SU-DHL-6 (cell line): ENCODE data around the gene IP6K3.

Experiments used
- EZH2phosphoT487 ChIP-seq: fragments of 200-600 bp; sonication (generic), shearing (Covaris generic); conservative IDR thresholded peaks from 2 replicates; pipeline ENCODE4 v1.6.1; 2018; ENCODE audit warnings: mild to moderate bottlenecking, antibody characterized with exemption, low read length, moderate library complexity, mixed read lengths
- TF ChIP-seq, protein P1 (sequence below): fragments of 200-600 bp; sonication (generic); IDR thresholded peaks from one replicate; pipeline ENCODE4 v1.5.1; 2017; ENCODE audit warnings: antibody characterized with exemption, mild to moderate bottlenecking, low read length, moderate library complexity; ENCODE audit not compliant: insufficient read depth, poor library complexity, severe bottlenecking

DNA sequence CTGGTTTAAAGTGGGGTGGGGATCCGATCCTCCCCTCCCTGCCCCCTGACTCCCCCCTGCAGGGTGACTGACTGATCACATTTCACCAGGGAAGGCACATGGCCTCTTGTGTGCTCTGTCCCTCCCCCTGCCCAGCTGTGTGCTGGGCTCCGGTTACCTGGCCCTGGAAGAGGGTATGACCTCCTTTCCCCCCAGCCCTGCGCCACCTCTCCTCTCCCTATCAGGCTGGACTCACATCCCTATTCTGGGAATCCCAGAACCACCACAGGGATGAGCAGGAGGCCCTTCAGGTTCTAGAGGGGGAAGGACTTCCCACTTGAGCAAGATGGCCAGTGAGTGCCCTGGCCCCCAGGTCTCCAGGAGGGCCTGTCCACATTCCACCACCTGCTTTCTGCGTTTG lies 2.1 kb upstream of the IP6K3 start:
- TF ChIP-seq EZH2phosphoT487, result no peak
- TF ChIP-seq, protein P1, sequence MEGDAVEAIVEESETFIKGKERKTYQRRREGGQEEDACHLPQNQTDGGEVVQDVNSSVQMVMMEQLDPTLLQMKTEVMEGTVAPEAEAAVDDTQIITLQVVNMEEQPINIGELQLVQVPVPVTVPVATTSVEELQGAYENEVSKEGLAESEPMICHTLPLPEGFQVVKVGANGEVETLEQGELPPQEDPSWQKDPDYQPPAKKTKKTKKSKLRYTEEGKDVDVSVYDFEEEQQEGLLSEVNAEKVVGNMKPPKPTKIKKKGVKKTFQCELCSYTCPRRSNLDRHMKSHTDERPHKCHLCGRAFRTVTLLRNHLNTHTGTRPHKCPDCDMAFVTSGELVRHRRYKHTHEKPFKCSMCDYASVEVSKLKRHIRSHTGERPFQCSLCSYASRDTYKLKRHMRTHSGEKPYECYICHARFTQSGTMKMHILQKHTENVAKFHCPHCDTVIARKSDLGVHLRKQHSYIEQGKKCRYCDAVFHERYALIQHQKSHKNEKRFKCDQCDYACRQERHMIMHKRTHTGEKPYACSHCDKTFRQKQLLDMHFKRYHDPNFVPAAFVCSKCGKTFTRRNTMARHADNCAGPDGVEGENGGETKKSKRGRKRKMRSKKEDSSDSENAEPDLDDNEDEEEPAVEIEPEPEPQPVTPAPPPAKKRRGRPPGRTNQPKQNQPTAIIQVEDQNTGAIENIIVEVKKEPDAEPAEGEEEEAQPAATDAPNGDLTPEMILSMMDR, result no peak
